HepG2 (cell line): ENCODE results near the gene SESN1. TPM values are rescaled to one million over a fixed set of nuclear protein-coding genes. Genes with fewer than 3 reads are reported as not detected.

ENCODE experiments used
- ATAC-seq: fragments of 200-7000 bp; cut with Tn5 transposase; 3 replicates; pipeline ENCODE4 v1.9.1; 2020; ENCODE audit warnings: mild to moderate bottlenecking, moderate library complexity
- BruUV-seq: library from RNA; stranded (reverse); fragments of 400-500 nt; replicated peaks from 2 replicates; lab custom pipeline; 2021; lab: Mats Ljungman, UMichigan
- CTCF ChIA-PET: fragments of 300-600 bp; formaldehyde crosslinking; extraction: SDS; loops from one replicate; lab custom pipeline; 2021; ENCODE audit warnings: low total read pairs, inconsistent platforms, low intra/inter-chr PET ratio; lab: Yijun Ruan, JAX
- POLR2A ChIA-PET: fragments of 350-600 bp; sonication (Branson Sonifier 250); formaldehyde crosslinking; loops from one replicate; lab custom pipeline; 2020; ENCODE audit warnings: antibody characterized with exemption, inconsistent platforms; lab: Yijun Ruan, JAX
- DNase-seq: peaks from one replicate; pipeline ENCODE4 v3.0.0-alpha.2; 2015; ENCODE audit warnings: low spot score
- FAIRE-seq: peaks from 3 replicates; lab custom pipeline; 2011; peaks lifted over from hg19 to GRCh38; lab: Jason Lieb, UNC
- H2AFZ ChIP-seq: one replicate; pipeline ENCODE4 v1.6.1; 2011; ENCODE audit warnings: low read length, inconsistent platforms
- H3K27ac ChIP-seq: fragments of 300-600 bp; 3 replicates; pipeline ENCODE4 v1.8.0; 2011; ENCODE audit warnings: mixed run types, mild to moderate bottlenecking, mixed read lengths, low read length, inconsistent platforms; ENCODE audit not compliant: insufficient read depth; ENCODE audit errors: extremely low read length
- H3K27me3 ChIP-seq, 2 experiments: fragments of 200-600 bp in 1 of 2; 2 replicates in 1 of 2; 3 replicates in 1 of 2; pipeline versions ENCODE4 v1.6.0 to v1.8.0; 2011; ENCODE audit warnings: low read length in 2 of 2, mild to moderate bottlenecking in 2 of 2, moderate library complexity in 2 of 2, inconsistent platforms in 1 of 2; ENCODE audit not compliant: insufficient read depth in 2 of 2, control insufficient read depth in 1 of 2
- H3K36me3 ChIP-seq, 2 experiments: fragments of 200-600 bp in 1 of 2; replicated peaks in 1 of 2; 2 replicates in 1 of 2; 3 replicates in 1 of 2; pipeline versions ENCODE4 v1.5.1 to v1.8.0; 2011; ENCODE audit warnings: low read length in 2 of 2, inconsistent platforms in 1 of 2; ENCODE audit not compliant: insufficient read depth in 2 of 2, control insufficient read depth in 1 of 2
- H3K4me1 ChIP-seq: 2 replicates; pipeline ENCODE4 v1.5.1; 2012; ENCODE audit warnings: low read length, inconsistent platforms; ENCODE audit not compliant: insufficient read depth
- H3K4me2 ChIP-seq: 2 replicates; pipeline ENCODE4 v1.6.0; 2011; ENCODE audit warnings: low read depth, low read length, inconsistent platforms
- H3K4me3 ChIP-seq, 3 experiments: fragments of 200-600 bp in 1 of 3; sonication (generic), shearing (Covaris generic) in 1 of 3; replicated peaks in 1 of 3; 2 replicates each; pipeline ENCODE4 v1.5.1; 2011 to 2016; ENCODE audit warnings: low read length in 3 of 3, inconsistent platforms in 2 of 3, low read depth in 2 of 3, mild to moderate bottlenecking in 2 of 3, control low read depth in 1 of 3, mixed read lengths in 1 of 3; ENCODE audit not compliant: insufficient read depth in 1 of 3
- H3K79me2 ChIP-seq: one replicate; pipeline ENCODE4 v1.6.1; 2011; ENCODE audit warnings: low read length, inconsistent platforms; ENCODE audit not compliant: insufficient read depth
- H3K9ac ChIP-seq: 2 replicates; pipeline ENCODE4 v1.6.0; 2011; ENCODE audit warnings: mild to moderate bottlenecking, low read depth, low read length, inconsistent platforms; ENCODE audit not compliant: insufficient read depth
- H3K9me3 ChIP-seq: 2 replicates; pipeline ENCODE4 v1.5.1; 2012; ENCODE audit warnings: mild to moderate bottlenecking, low read length
- H4K20me1 ChIP-seq: 2 replicates; pipeline ENCODE4 v1.6.0; 2011; ENCODE audit warnings: inconsistent platforms, mild to moderate bottlenecking, low read length, moderate library complexity; ENCODE audit not compliant: insufficient read depth
- ARNTL ChIP-seq: sonication (generic); formaldehyde crosslinking; IDR thresholded peaks from 2 replicates; pipeline ENCODE4 v1.4.0; 2020; ENCODE audit warnings: mild to moderate bottlenecking, missing genetic modification reagents
- PRMT3 ChIP-seq: sonication (generic); formaldehyde crosslinking; IDR thresholded peaks from 2 replicates; pipeline ENCODE4 v1.8.1; 2022; ENCODE audit warnings: low read depth, mild to moderate bottlenecking, moderate library complexity, missing genetic modification reagents, borderline replicate concordance
- TFAP4 ChIP-seq: sonication (generic); IDR thresholded peaks from 2 replicates; pipeline ENCODE4 v1.6.1; 2016; ENCODE audit warnings: low read depth, borderline replicate concordance
- ZBED4 ChIP-seq: sonication (generic); formaldehyde crosslinking; IDR thresholded peaks from 2 replicates; pipeline ENCODE4 v1.4.0; 2020; ENCODE audit warnings: missing genetic modification reagents, borderline replicate concordance
- ZNF30 ChIP-seq: sonication (generic); formaldehyde crosslinking; IDR thresholded peaks from 2 replicates; pipeline ENCODE4 v1.5.0; 2020; ENCODE audit warnings: mild to moderate bottlenecking, missing genetic modification reagents
- ZNF800 ChIP-seq: sonication (generic); formaldehyde crosslinking; IDR thresholded peaks from 2 replicates; pipeline ENCODE4 v1.4.0; 2020; ENCODE audit warnings: missing genetic modification reagents
- WGBS: methylation state at CpG from one replicate; pipeline ENCODE4 v1.1.6; 2017; ENCODE audit warnings: low lambda C conversion rate; 5-methylcytosine and 5-hydroxymethylcytosine counted together
- in situ Hi-C: cut with HindIII; loops from 2 replicates; pipeline ENCODE4 v1.10.0; 2017; ENCODE audit warnings: low pct_unique_long_range_greater_than_20kb; ENCODE audit not compliant: extremely low pct_ligation_motif_present
- intact Hi-C: fragments of 100-400 bp; cut with micrococcal nuclease; formaldehyde crosslinking; loops from one replicate; pipeline ENCODE4 v1.10.0; 2022; ENCODE audit not compliant: unreplicated experiment
- polyA plus RNA-seq, 8 experiments: library from polyadenylated mRNA; depleted of rRNA in 3 of 8; stranded (reverse) in 7 of 8; unstranded in 1 of 8; fragments of >200 nt; fragmentation: Illumina TruSeq in 4 of 8; extraction: Trizol in 4 of 8; gene quantifications; 2 replicates each; pipeline versions ENCODE4 v1.2.1 to v1.2.3, GENCODE V29; 2011 to 2016; ENCODE audit warnings: low read depth in 4 of 8, missing spikeins in 1 of 8, mixed read lengths in 1 of 8; ENCODE audit not compliant: insufficient read depth in 1 of 8
- total RNA-seq, 5 experiments: library from RNA; depleted of rRNA; stranded (reverse); fragments of >200 nt; fragmentation: Illumina TruSeq; extraction: Trizol; gene quantifications; 2 replicates each; pipeline ENCODE4 v1.2.3, GENCODE V29; 2016; ENCODE audit warnings: low read depth in 1 of 5

The SESN1 gene
- total and polyA plus RNA-seq, 2 of the 13 experiments (the other 11 are each of a cell fraction or from before 2014, with no cell fraction given), result 24.9 to 44.7 TPM

- intact Hi-C loops (loop anchor here (1.0 to 2.0 kb wide), 2 partner anchors 9 to 41 kb away; no protein-coding TSS in a partner anchor), in situ Hi-C loops (no loop called here)
- no peak overlapping the region for H2AFZ ChIP-seq
- H3K9me3 ChIP-seq, result no peaks in the 10 kb centered on the region
- CTCF ChIA-PET, result interaction anchor here (1.0 kb wide), 1 partner anchor 24 kb away, joined by 3 read pairs; no protein-coding TSS in a partner anchor
- no peaks in the 10 kb centered on the region for H3K27me3 ChIP-seq
- peak overlapping the region in 2 of 3 experiments; percentile 15 to 25; a peak in 1 of 6 replicates for H3K4me3 ChIP-seq
- no peaks in the 10 kb centered on the region for H3K79me2 ChIP-seq
- H3K36me3 ChIP-seq, result no peaks in the 10 kb centered on the region
- TF ChIP-seq ARNTL (CRISPR knock-in tag) (no peak), ZNF800 (CRISPR knock-in tag) (0 out of 2 replicates have a peak, but pooled peaks have one; percentile 16), TFAP4 (peak; percentile 22; the same call in 1 of the 2 replicates), ZNF30 (no peak), PRMT3 (CRISPR knock-in tag) (no peak), ZBED4 (CRISPR knock-in tag) (no peak)
- TF ChIP-seq, all 625 proteins: peak for 2
- no TSS peak for BruUV-seq
- H3K27ac ChIP-seq, result peak overlapping the region; percentile 52
- peaks cover 48% of the 10 kb centered on the region for H3K4me1 ChIP-seq
- H3K9ac ChIP-seq, result no peak overlapping the region
- no peaks in the 10 kb centered on the region for H4K20me1 ChIP-seq
- WGBS, result 0% methylated on average over 2 of the region's 2 CpGs
- DNase-seq, result peak; percentile 79
- peak; percentile 91 for ATAC-seq
- POLR2A ChIA-PET, result interaction anchor here (1.0 to 1.4 kb wide), 3 partner anchors 40 to 492 kb away, joined by 4 to 7 read pairs (median 5); partner anchors contain the start of genes CEP57L1 and SESN1
- peak overlapping the region; percentile 59 for H3K4me2 ChIP-seq
- peak; percentile 60 for FAIRE-seq
Observed at GRCh38 chr6:109050012-109050411, 44.6 kb downstream of the SESN1 start.
